Measurements from ENCODE around the gene ROBO2.

The ROBO2 gene

DNA sequence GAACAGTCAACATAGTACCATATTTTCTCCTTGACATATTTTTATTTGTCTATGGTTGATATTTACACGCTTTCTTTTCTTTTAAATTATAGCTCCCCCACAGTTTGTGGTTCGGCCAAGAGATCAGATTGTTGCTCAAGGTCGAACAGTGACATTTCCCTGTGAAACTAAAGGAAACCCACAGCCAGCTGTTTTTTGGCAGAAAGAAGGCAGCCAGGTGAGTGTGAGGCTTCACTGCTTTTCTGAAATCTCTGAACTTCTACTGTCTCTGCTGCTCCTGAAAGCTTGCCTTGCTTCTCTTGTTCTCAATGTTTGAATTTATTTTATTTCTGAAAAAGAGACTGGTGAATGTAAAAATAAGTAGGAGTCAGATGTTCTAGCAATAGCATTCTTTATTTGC, 506.3 kb downstream of the ROBO2 start:
- Histone ChIP-seq H3K9me2 (ENCODE audit: low read depth, low read length) (no peaks in the 10 kb centered on the region), H3K9ac (ENCODE audit: low read length) (no peak overlapping the region), H3K4me3 (ENCODE audit: low read depth, low read length, poor library complexity, severe bottlenecking) (no peak overlapping the region), H4K20me1 (ENCODE audit: insufficient read depth, low read length) (no peaks in the 10 kb centered on the region), H3K27me3 (ENCODE audit: insufficient read depth, low read length) (no peaks in the 10 kb centered on the region), H3F3A (ENCODE audit: insufficient read depth, low read length) (no peaks in the 10 kb centered on the region), H3K27ac (ENCODE audit: low read depth, low read length, poor library complexity, severe bottlenecking) (no peak overlapping the region), H3K79me2 (ENCODE audit: insufficient read depth, low read length) (no peaks in the 10 kb centered on the region), H3K9me3 (ENCODE audit: low read length) (no peaks in the 10 kb centered on the region), H3K36me3 (ENCODE audit: insufficient read depth, low read length) (no peaks in the 10 kb centered on the region), H3K4me2 (ENCODE audit: low read length) (no peak overlapping the region), H2AFZ (ENCODE audit: low read length) (no peak overlapping the region), H3K4me1 (ENCODE audit: insufficient read depth, low read length, severe bottlenecking) (no peaks in the 10 kb centered on the region)
- no peak for TF ChIP-seq EZH2 (IDR thresholded peaks at IDR 0.05; ENCODE audit: borderline replicate concordance, low read length)
- TF ChIP-seq, protein P1, sequence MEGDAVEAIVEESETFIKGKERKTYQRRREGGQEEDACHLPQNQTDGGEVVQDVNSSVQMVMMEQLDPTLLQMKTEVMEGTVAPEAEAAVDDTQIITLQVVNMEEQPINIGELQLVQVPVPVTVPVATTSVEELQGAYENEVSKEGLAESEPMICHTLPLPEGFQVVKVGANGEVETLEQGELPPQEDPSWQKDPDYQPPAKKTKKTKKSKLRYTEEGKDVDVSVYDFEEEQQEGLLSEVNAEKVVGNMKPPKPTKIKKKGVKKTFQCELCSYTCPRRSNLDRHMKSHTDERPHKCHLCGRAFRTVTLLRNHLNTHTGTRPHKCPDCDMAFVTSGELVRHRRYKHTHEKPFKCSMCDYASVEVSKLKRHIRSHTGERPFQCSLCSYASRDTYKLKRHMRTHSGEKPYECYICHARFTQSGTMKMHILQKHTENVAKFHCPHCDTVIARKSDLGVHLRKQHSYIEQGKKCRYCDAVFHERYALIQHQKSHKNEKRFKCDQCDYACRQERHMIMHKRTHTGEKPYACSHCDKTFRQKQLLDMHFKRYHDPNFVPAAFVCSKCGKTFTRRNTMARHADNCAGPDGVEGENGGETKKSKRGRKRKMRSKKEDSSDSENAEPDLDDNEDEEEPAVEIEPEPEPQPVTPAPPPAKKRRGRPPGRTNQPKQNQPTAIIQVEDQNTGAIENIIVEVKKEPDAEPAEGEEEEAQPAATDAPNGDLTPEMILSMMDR (IDR thresholded peaks at IDR 0.05; ENCODE audit: low read length) = no peak

DNA sequence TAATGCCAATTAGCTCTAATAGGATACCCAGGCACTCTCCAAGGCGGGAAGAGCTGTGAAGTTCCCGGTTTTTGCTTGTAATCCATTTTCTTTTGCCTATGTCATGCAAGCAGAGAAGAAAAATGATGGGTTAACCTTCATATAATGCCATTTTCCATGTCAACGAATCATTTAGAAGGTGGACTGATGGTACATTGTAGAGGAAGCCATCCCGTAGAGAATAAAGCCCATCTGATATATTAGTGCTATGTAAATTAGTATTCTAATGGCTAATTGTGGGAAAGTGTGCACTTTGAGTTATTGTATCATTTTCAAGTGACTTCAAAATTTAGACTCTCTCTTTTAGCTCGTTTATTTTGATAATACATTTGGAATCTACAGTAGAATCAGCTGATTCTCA, 509.1 kb downstream of the ROBO2 start:
- H2AFZ ChIP-seq (ENCODE audit: low read length) = no peak overlapping the region
- H3K79me2 ChIP-seq (ENCODE audit: insufficient read depth, low read length) = no peaks in the 10 kb centered on the region
- no peak overlapping the region for H3K27ac ChIP-seq (ENCODE audit: low read depth, low read length, poor library complexity, severe bottlenecking)
- H3K9me2 ChIP-seq (ENCODE audit: low read depth, low read length) = no peaks in the 10 kb centered on the region
- H3K9me3 ChIP-seq (ENCODE audit: low read length) = no peaks in the 10 kb centered on the region
- no peak overlapping the region for H3K4me2 ChIP-seq (ENCODE audit: low read length)
- H3K4me3 ChIP-seq (ENCODE audit: low read depth, low read length, poor library complexity, severe bottlenecking) = no peak overlapping the region
- no peaks in the 10 kb centered on the region for H3K4me1 ChIP-seq (ENCODE audit: insufficient read depth, low read length, severe bottlenecking)
- H4K20me1 ChIP-seq (ENCODE audit: insufficient read depth, low read length) = no peaks in the 10 kb centered on the region
- no peak for TF ChIP-seq EZH2 (IDR thresholded peaks at IDR 0.05; ENCODE audit: borderline replicate concordance, low read length)
- TF ChIP-seq, protein P1 (IDR thresholded peaks at IDR 0.05; ENCODE audit: low read length) = no peak
- no peak overlapping the region for H3K9ac ChIP-seq (ENCODE audit: low read length)
- H3K27me3 ChIP-seq (ENCODE audit: insufficient read depth, low read length) = no peaks in the 10 kb centered on the region
- H3K36me3 ChIP-seq (ENCODE audit: insufficient read depth, low read length) = no peaks in the 10 kb centered on the region
- H3F3A ChIP-seq (ENCODE audit: insufficient read depth, low read length) = no peaks in the 10 kb centered on the region

DNA sequence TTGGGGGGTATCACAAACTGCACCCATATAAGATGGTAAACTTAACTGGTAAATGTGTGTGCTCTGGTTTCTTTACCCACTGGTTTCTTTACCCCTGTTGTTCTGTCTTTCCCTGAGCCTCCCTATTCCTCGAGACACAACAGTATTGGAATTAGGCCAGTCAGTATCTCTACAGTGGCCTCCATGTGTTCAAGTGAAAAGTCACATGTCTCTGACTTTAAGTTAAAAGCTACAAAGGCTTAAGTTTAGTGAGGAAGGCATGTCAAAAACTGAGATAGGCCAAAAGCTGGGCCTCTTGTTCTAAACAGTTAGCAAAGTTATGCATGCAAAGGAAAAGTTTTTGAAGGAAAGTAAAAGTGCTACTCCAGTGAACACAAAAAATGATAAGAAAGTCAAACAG, 513.3 kb downstream of the ROBO2 start:
- no peaks in the 10 kb centered on the region for H3K9me3 ChIP-seq (ENCODE audit: low read length)
- no peak overlapping the region for H2AFZ ChIP-seq (ENCODE audit: low read length)
- no peaks in the 10 kb centered on the region for H3K9me2 ChIP-seq (ENCODE audit: low read depth, low read length)
- H4K20me1 ChIP-seq (ENCODE audit: insufficient read depth, low read length) = no peaks in the 10 kb centered on the region
- no peaks in the 10 kb centered on the region for H3K4me1 ChIP-seq (ENCODE audit: insufficient read depth, low read length, severe bottlenecking)
- no peak overlapping the region for H3K4me3 ChIP-seq (ENCODE audit: low read depth, low read length, poor library complexity, severe bottlenecking)
- no peaks in the 10 kb centered on the region for H3K79me2 ChIP-seq (ENCODE audit: insufficient read depth, low read length)
- no peak overlapping the region for H3K9ac ChIP-seq (ENCODE audit: low read length)
- no peaks in the 10 kb centered on the region for H3K27me3 ChIP-seq (ENCODE audit: insufficient read depth, low read length)
- H3F3A ChIP-seq (ENCODE audit: insufficient read depth, low read length) = no peaks in the 10 kb centered on the region
- no peak for TF ChIP-seq EZH2 (IDR thresholded peaks at IDR 0.05; ENCODE audit: borderline replicate concordance, low read length)
- TF ChIP-seq, protein P1 (IDR thresholded peaks at IDR 0.05; ENCODE audit: low read length) = no peak
- no peak overlapping the region for H3K4me2 ChIP-seq (ENCODE audit: low read length)
- no peak overlapping the region for H3K27ac ChIP-seq (ENCODE audit: low read depth, low read length, poor library complexity, severe bottlenecking)
- no peaks in the 10 kb centered on the region for H3K36me3 ChIP-seq (ENCODE audit: insufficient read depth, low read length)
